T-helper 1 cell treated with Interleukin-12 subunit alpha and Interleukin-12 subunit beta and Interleukin-4 antibody, amounts not matched to agents 30 μg/mL and 1 μg/mL, for 36 hours (primary cell): ENCODE measurements around the gene CTPS2.
"Not testable (repeated sequence)": the region's sequence is repeated elsewhere in the genome, so short reads cannot be mapped to it uniquely, and the experiment has no call there.

Experiments
- H3K27ac Mint-ChIP-seq: one replicate; pipeline ENCODE4 v1.8.0; 2021; ENCODE audit warnings: mild to moderate bottlenecking, mixed read lengths
- H3K27me3 Mint-ChIP-seq: one replicate; pipeline ENCODE4 v1.8.0; 2021; ENCODE audit warnings: low read depth, mixed read lengths
- H3K36me3 Mint-ChIP-seq: one replicate; pipeline ENCODE4 v1.8.0; 2021; ENCODE audit warnings: low read depth, mixed read lengths
- H3K4me1 Mint-ChIP-seq: one replicate; pipeline ENCODE4 v1.8.0; 2021; ENCODE audit warnings: low read depth, mixed read lengths
- H3K4me3 Mint-ChIP-seq: one replicate; pipeline ENCODE4 v1.8.0; 2021; ENCODE audit warnings: mild to moderate bottlenecking, moderate library complexity, mixed read lengths
- H3K9me3 Mint-ChIP-seq: one replicate; pipeline ENCODE4 v1.8.0; 2021; ENCODE audit warnings: mixed read lengths

The CTPS2 gene

GRCh38 chrX:16588266-16588665 lies 124.2 kb downstream of the CTPS2 start:
- Mint-ChIP-seq H3K36me3 (peaks cover 7% of the 10 kb centered on the region), H3K4me1 (peaks cover 7% of the 10 kb centered on the region), H3K9me3 (peaks cover 10% of the 10 kb centered on the region), H3K27me3 (no peaks in the 10 kb centered on the region), H3K4me3 (no peak overlapping the region), H3K27ac (no peak overlapping the region)

GRCh38 chrX:16587836-16588235 lies 124.6 kb downstream of the CTPS2 start:
- Mint-ChIP-seq H3K9me3 (peaks cover 11% of the 10 kb centered on the region), H3K27me3 (no peaks in the 10 kb centered on the region), H3K4me3 (no peak overlapping the region), H3K27ac (no peak overlapping the region), H3K36me3 (peaks cover 7% of the 10 kb centered on the region), H3K4me1 (peaks cover 7% of the 10 kb centered on the region)

GRCh38 chrX:16586377-16587112 lies 125.9 kb downstream of the CTPS2 start:
- Mint-ChIP-seq H3K4me3 (no peak overlapping the region), H3K4me1 (peaks cover 7% of the 10 kb centered on the region), H3K9me3 (peaks cover 16% of the 10 kb centered on the region), H3K27ac (no peak overlapping the region), H3K27me3 (no peaks in the 10 kb centered on the region), H3K36me3 (peaks cover 7% of the 10 kb centered on the region)

GRCh38 chrX:16585486-16586376 lies 126.7 kb downstream of the CTPS2 start:
- Mint-ChIP-seq H3K4me3 (no peak overlapping the region), H3K9me3 (peaks cover 11% of the 10 kb centered on the region), H3K36me3 (peaks cover 7% of the 10 kb centered on the region), H3K4me1 (peaks cover 7% of the 10 kb centered on the region), H3K27ac (no peak overlapping the region), H3K27me3 (no peaks in the 10 kb centered on the region)

GRCh38 chrX:16580004-16580797 lies 132.3 kb downstream of the CTPS2 start:
- H3K9me3 Mint-ChIP-seq: peaks cover 15% of the 10 kb centered on the region
- not testable (repeated sequence) for H3K4me3 Mint-ChIP-seq, H3K4me1 Mint-ChIP-seq, H3K27ac Mint-ChIP-seq, H3K36me3 Mint-ChIP-seq, H3K27me3 Mint-ChIP-seq

GRCh38 chrX:16579517-16579916 lies 133.0 kb downstream of the CTPS2 start:
- Mint-ChIP-seq H3K27ac (no peak overlapping the region), H3K36me3 (no peaks in the 10 kb centered on the region)

GRCh38 chrX:16578218-16578617 lies 134.3 kb downstream of the CTPS2 start:
- no peaks in the 10 kb centered on the region for H3K4me1 Mint-ChIP-seq
- H3K9me3 Mint-ChIP-seq: peaks cover 9% of the 10 kb centered on the region
- no peak overlapping the region for H3K27ac Mint-ChIP-seq
- H3K36me3 Mint-ChIP-seq: no peaks in the 10 kb centered on the region
- no peaks in the 10 kb centered on the region for H3K27me3 Mint-ChIP-seq
- H3K4me3 Mint-ChIP-seq: no peak overlapping the region

More at GRCh38 chrX:16579517-16579916, 133.0 kb downstream of the CTPS2 start:
- Mint-ChIP-seq H3K9me3 (peaks cover 15% of the 10 kb centered on the region), H3K4me1 (no peaks in the 10 kb centered on the region), H3K4me3 (no peak overlapping the region), H3K27me3 (no peaks in the 10 kb centered on the region)

- no peaks in the 10 kb centered on the region for H3K27me3 Mint-ChIP-seq
- H3K4me1 Mint-ChIP-seq: no peaks in the 10 kb centered on the region
- H3K27ac Mint-ChIP-seq: no peak overlapping the region
- H3K9me3 Mint-ChIP-seq: peaks cover 5% of the 10 kb centered on the region
- H3K36me3 Mint-ChIP-seq: no peaks in the 10 kb centered on the region
- no peak overlapping the region for H3K4me3 Mint-ChIP-seq
Observed at GRCh38 chrX:16577483-16578029, 134.9 kb downstream of the CTPS2 start.

- H3K4me3 Mint-ChIP-seq, H3K36me3 Mint-ChIP-seq, H3K27me3 Mint-ChIP-seq, H3K4me1 Mint-ChIP-seq, H3K9me3 Mint-ChIP-seq, H3K27ac Mint-ChIP-seq: not testable (repeated sequence)
Observed at GRCh38 chrX:16575388-16575787, 137.1 kb downstream of the CTPS2 start.

GRCh38 chrX:16573781-16574180 lies 138.7 kb downstream of the CTPS2 start:
- Mint-ChIP-seq H3K9me3 (no peaks in the 10 kb centered on the region), H3K27me3 (no peaks in the 10 kb centered on the region), H3K4me3 (no peak overlapping the region), H3K27ac (no peak overlapping the region), H3K4me1 (no peaks in the 10 kb centered on the region), H3K36me3 (no peaks in the 10 kb centered on the region)

GRCh38 chrX:16567681-16568080 lies 144.8 kb downstream of the CTPS2 start:
- H3K9me3 Mint-ChIP-seq: no peaks in the 10 kb centered on the region
- no peaks in the 10 kb centered on the region for H3K36me3 Mint-ChIP-seq
- H3K27ac Mint-ChIP-seq: no peak overlapping the region
- no peaks in the 10 kb centered on the region for H3K4me1 Mint-ChIP-seq
- no peak overlapping the region for H3K4me3 Mint-ChIP-seq
- no peaks in the 10 kb centered on the region for H3K27me3 Mint-ChIP-seq

GRCh38 chrX:16566571-16566970 lies 145.9 kb downstream of the CTPS2 start:
- no peak overlapping the region for H3K4me3 Mint-ChIP-seq
- no peak overlapping the region for H3K27ac Mint-ChIP-seq
- no peaks in the 10 kb centered on the region for H3K27me3 Mint-ChIP-seq
- H3K36me3 Mint-ChIP-seq: no peaks in the 10 kb centered on the region
- no peaks in the 10 kb centered on the region for H3K9me3 Mint-ChIP-seq
- no peaks in the 10 kb centered on the region for H3K4me1 Mint-ChIP-seq

GRCh38 chrX:16560173-16560572 lies 152.3 kb downstream of the CTPS2 start:
- no peak overlapping the region for H3K4me3 Mint-ChIP-seq
- no peak overlapping the region for H3K27ac Mint-ChIP-seq
- H3K9me3 Mint-ChIP-seq: no peaks in the 10 kb centered on the region
- H3K27me3 Mint-ChIP-seq: no peaks in the 10 kb centered on the region
- H3K36me3 Mint-ChIP-seq: no peaks in the 10 kb centered on the region
- H3K4me1 Mint-ChIP-seq: no peaks in the 10 kb centered on the region

- no peaks in the 10 kb centered on the region for H3K4me1 Mint-ChIP-seq
Observed at GRCh38 chrX:16559206-16559619, 153.3 kb downstream of the CTPS2 start.

More at GRCh38 chrX:16559206-16559619, 153.3 kb downstream of the CTPS2 start:
- H3K4me3 Mint-ChIP-seq: no peak overlapping the region
- no peaks in the 10 kb centered on the region for H3K27me3 Mint-ChIP-seq
- no peaks in the 10 kb centered on the region for H3K9me3 Mint-ChIP-seq
- no peak overlapping the region for H3K27ac Mint-ChIP-seq
- H3K36me3 Mint-ChIP-seq: no peaks in the 10 kb centered on the region
